Medulla oblongata (tissue), 1 donor: Measurements from ENCODE around the gene MCTP1.

Source experiments
- DNase-seq: peaks from one replicate; pipeline ENCODE4 v3.0.0-alpha.2; 2015; ENCODE audit errors: extremely low spot score

Gene MCTP1

DNA sequence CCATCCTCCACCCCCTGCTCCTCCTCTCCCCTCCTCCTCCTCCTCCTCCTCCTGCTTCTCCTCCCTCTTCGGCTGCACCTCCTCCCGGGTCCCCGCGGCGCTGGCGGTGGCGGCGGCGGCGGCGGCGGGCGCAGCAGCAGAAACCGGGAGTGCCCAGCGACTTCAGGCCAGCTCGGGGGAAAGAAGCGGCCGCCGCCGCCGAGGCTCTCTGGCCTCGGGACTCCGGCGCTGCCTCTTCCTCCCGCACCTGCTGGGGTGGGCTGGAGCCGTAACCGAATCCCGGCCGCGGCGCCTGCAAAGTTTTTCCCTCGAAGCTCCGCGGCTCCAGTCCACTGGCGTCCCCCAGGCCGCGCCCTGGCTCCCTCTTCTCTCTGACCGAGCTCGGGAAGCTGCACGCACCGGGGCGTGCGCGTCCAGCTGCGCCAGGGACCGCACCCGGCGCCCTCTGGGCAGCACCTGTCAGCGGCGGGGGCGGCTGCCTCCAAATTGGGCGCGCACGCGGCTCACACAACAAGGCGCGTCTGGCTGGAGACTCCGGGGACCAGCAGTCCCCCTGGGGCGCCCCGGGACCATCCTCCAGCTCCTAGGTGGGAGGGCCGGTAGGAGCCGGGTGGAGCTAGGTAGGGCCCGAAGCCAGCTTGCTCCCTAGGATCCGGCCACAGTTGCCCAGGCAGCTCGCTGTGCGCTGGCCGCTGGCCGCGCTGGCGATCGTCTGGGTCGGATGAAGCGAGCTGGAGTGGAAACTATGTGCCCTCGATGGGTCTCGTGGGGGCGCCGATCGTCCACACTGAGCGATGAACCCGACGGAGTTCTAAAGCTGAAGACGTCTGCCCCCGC is at the start of gene MCTP1:
Gene MCTP1, minus strand, starts transcription at position 523 of the 837 bp plus-strand sequence.
- no peak for DNase-seq

DNA sequence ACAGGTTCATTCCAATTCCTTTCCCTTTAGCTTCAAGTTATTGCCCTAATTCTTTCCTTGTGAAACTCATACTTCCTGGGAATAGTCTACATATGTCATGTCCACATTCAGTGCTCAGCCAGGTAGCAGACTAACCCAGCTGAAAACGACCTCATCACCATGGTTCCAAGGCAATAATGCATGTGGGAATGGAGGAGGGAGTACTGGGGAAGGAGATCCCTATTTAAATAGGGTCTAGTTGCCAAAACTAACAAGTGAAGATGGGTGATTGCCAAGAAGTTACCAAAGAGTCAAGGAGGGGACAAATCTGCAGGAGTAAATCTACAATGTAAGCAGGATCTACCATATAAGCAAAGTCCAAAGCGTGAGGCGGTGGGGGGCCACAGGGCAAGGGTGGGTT is 47.3 kb upstream of the MCTP1 start:
- no peak for DNase-seq

DNA sequence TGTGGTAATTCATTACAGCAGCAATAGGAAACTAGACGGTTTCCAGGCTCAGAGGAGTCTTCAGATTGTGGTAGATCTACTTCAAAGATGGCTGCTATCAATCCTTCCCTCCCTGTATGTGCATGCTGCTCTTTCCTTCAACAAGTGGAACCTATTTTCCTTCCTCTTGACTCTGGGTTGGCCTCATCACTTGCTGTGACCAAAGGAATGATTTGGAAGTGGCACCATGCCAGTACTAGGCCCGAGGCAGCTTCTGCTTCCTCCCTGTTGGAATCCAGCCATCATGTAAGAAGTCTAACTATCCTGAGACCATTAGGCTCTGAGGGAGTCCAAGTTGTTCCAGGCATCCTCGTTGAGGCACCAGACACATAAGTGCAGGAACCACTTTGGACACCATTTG is 46.5 kb upstream of the MCTP1 start:
- DNase-seq: no peak

DNA sequence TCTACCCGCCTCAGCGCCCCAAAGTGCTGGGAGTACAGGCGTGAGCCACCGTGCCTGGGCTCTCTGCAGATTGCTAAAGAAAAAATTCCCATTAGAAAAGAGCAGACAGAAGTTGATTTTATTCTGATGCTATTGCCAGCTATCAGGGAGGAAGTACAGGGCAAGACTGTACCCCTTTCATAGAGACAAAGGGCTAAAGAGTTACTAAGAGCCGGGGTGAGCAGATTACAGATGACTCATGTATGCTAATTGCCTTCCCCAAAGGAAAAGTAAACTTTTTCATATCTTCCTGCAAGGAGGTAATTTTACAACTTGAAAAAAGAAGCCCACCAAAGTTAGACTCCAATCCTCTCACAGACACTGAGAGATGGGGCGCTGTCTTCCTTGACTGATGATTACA is 42.3 kb upstream of the MCTP1 start:
- no peak for DNase-seq

DNA sequence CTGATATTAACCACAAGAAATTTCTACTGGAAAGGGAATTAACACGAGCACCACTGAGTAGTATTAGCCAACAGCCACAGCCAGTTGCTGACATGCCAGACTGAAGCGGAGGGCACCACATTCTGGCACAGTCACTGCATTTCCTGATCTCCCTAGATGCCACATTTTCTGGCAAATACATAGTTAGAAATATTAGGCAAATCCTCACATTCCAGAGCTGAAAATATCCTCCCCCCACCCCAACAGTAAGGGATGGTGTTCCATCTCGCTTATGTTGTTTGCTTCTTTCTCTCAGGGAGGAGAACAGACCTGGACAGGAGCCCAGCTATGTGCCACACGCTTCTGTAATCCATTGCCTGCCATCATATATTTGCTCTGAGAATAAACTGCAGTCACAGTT is 32.8 kb upstream of the MCTP1 start:
- no peak for DNase-seq

DNA sequence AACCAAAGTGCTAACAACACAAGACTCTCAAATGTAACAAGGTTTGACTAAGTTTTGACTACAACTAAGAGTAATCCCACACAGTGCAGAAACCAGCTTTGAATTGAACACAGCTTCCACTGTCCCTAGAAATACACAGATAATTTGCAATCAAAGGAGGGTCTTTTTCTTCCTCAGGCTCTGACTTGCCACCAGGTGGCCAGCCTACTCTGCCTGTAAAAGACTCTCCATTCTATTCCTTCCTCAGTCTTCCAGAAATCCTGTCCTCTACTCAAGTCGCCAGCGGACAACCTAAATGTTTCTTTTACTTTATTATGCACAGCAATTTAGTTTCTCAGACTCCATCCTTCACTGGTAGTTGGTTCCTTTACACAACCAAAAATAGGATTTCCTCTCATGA is 32.2 kb upstream of the MCTP1 start:
- DNase-seq: no peak

DNA sequence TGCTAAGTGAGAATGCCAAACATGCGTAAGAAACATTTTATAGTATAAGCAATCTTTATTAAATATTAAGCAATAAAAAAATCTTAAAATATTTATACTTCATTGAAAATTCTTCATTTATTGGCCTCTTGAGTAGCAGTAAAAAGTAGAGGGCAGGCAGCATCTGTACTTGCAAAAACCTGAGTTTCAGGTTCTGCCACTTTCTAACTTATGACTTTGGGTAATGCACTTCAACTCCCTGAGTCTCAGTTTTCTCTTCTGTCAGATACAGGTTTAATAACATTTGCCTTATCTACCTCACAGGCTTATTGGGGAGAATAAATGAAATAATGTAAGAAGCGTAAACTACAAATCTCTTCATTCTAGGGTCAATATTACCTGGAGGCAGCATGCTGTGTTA is 19.8 kb upstream of the MCTP1 start:
- no peak for DNase-seq

DNA sequence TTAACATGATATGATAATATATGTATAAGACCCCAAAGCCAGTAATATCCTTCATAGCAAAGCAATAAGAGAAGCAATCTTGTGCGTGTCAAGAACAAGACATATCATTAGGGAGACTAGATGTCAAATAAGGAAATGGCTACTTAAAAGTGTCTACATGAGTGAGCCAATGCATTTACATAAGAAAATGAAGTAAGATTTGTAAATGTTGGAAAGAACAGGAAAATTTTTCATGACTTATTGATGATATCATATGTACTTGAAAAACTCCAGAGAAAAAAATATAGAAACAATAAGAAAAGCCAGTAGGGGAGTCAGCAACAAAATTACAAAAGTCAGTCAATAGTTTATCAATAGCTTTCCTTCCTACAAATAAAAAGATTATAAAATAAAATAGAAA is 13.8 kb upstream of the MCTP1 start:
- no peak for DNase-seq

DNA sequence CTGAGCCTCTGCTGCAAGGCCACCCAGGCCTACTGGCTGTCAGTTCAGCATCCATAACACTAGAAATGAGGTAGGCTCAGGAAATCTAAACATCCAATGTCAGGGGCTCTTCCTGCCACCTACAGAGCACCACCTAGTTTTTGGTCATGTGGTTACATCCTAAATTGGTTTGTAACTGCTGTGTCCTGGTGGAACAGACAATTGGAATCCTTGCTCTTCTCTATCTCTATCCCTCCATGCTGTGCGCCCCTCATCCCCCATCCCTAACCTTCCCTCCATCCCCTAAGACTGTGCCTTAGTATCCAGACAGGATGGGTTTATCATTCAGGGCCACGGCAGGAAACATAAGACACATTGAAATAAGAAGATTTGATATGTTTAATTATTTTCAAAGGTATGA is 11.4 kb upstream of the MCTP1 start:
- no peak for DNase-seq

DNA sequence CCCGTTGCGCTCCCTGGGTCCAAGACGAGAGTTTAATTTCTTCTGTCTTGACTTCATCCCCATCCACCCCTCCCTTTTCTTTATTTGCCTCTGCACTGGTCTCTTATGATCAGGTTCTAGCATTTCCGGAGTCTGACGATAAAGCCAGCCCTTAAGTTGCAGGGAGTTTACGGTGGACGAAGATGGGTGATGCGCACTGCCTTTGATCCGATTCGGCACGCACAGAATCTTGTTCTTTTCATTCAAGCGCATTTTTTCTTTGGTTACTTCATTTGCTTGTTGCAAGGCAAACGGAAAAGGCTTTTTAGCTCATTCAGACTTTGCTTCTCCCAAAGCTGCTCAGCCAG is 488 bp upstream of the MCTP1 start:
- DNase-seq: no peak

DNA sequence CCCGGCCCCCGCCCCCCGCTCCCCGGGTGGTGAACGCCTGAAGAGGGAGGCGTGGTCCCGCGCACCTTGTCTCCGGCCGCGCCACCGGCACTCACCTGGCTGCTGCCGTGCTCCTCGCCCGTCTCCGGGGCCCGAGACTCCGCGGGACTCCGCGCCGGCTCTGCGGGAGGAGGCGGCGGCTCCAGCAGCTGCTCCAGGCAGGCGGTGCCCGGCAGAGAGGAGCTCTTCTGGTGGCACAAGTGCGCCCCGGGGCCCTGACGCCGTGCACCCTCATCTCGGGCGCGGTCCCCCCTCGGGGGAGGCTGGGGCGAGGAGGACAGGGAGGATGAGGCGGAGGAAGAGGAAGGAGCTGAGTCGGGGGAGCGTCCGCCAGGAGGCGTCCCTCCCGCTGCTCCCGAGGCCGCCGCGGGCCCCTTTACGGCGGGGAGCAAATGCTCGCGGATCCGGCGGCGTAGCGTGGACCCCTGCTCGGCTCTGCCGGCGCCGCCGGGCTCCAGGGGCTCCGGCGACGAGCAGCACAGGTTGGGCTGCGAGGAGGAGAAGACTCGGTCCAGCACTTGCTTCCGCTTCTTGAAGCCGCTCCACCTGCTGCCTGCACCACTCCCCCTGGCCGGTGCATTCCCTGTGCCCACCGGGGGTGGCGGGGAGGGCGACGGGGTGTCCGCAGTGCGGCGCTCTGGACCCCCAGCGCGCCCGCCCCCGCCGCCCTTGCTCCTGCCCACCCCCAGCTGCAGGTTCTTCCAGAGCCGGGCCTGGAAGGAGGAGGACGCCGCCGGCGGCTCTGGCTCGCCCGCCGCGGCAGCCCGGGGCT is 928 bp downstream of the MCTP1 start:
- no peak for DNase-seq

DNA sequence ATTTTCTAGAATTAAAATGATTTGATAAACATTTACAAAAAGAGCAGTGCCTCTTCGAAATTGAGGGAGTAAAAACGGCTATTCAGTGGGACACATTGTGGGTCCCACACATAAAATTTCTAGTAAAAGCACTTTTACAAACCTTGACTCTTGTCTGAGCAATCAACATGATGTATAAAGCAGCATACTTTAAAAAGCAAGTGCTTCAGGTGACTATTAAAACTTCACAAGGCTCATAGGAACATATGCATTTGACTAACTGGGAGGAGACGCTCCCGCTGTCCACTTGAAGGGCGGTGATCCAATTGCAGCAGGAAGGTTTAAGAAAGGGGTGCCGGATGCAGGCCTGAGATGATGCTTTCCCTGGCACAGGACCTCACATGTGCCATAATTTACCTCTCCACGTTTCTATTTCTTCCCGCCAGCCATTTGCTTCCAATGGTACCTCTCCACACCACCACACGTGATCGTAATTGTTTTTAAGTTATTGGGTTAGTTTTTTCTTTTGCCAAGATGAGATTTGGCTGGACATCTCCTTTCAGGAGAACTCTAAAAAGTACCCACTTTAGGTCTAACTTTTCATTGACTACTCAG is 1.8 kb downstream of the MCTP1 start:
- no peak for DNase-seq

DNA sequence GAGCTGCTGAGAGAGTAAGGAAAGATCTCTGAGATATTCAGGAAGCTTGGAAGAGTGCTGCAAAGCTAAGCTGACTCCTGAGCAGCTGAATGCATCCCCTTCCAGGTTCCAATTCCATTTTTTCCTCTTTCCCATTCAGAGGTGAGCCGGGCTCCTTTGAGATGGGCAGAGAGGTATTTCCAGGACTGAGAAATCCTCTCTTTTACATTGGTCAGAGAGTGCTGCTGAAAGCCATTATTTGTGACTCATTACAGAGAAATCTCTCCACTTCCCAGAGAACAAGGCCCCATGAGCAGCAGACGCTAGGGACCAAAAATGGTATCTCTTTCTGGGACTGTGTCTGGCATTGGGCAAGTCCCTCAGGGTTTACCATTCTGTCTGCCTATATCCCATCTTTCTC is 3.7 kb downstream of the MCTP1 start:
- DNase-seq: no peak

DNA sequence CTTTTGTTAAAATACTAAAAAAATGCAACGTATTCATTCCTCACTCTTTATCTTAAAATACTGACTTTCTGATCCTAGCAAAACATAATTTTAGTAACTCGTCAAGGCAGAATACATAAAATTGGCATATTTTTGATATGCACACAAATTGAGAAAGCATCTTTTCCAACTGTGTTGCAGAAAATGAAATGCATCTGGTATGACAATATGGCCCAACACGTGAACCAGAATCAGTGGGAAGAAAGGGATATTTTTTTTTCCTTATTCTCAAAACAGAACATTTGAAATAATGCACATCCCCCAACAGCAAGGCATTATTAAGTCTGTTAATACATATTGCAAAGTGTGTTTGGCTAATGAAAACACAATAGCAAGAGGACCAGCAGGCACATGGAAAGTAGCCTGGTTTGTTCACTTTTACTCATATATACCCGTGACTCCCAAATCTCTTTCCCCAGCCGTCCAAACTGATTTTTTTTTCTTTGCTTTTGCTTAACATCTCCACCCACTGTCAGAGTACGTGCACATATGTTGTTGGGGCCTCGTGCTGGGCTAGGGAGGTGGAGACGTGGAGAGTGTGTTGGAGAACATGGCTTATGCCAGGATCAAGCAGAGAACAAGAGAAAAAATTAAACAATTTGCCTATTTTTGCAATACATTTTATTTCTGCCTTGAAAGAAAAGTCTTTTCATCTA is 4.3 kb downstream of the MCTP1 start:
- DNase-seq: no peak

DNA sequence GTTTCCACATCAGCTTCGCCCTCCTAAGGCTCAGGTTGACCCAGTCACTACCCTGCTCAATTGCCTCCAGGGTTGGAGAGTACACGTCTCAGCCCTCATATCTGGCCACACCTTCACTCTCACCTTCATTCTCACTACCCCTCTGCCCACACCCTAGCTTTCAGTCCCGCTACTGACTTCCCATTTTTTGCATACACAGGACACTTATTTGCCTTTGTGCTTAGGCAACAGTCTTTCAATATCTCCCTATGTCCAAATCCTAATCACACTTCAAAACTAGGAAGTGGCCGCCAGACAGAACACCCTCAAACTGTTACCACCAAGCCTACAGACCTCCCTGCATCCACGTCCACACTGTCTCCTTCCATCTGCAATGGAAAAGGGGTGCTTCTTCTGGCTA is 10.9 kb downstream of the MCTP1 start:
- no peak for DNase-seq

DNA sequence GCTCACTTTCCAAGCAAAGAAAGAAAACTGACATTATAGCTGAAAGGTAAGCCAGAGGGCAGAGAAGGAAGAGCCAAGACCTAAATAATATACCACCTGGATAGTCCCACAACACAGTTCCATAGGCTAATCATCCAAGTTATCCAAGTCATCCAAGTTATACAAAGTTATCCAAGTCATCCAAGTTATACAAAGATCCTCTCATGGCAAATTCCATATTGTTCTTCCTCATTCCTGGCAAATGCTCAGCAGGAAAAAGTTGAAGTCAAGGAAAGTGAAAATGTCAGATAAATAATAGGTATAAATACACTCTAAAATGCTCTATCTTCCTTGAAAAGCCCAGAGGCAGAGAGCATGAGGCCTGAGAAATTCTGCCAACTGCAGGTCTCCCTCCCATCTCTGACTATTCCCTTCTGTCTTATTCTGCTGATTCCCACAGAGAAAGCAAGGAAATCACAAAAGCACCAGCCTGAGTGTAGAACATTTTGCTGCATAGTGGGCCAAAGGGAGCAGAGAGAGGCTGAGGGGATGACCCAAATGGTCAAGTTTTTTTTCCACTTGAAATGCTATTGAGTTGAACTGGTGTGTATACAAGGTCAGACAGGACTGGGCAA is 12.5 kb downstream of the MCTP1 start:
- DNase-seq: no peak

DNA sequence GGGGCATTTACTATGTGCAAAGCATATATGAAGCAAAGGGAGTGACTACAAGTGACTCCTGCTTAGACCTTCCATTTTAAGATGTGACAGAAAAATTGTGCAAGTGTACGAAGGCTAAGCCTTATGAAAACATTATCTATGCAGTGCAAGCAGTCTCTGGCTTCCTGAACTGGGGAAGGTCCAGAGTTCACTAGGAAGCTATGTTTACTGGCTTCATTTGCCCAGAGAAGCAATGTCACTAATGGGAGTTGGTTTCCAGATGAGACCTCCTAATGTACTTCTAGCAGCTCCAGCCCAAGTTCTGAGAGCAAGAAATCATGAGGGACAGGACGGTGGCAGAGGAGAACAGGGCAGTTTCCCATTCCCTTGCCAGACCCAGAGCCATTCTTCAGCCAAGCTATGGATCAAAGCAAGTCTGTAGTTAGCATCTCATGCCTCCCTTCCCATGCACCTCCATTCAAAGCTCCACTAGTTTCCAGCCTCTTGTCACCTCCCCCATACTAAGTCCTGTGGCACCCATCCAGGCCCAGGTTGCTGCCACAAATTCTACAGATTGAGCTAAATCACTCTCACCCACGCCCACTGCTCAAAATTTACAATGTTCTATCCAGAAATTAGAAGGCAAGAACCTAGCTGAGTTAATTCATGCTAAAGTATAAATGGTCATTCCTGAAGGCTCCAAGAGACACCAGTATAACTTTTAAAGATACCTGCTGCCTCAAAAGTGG is 21.8 kb downstream of the MCTP1 start:
- no peak for DNase-seq

DNA sequence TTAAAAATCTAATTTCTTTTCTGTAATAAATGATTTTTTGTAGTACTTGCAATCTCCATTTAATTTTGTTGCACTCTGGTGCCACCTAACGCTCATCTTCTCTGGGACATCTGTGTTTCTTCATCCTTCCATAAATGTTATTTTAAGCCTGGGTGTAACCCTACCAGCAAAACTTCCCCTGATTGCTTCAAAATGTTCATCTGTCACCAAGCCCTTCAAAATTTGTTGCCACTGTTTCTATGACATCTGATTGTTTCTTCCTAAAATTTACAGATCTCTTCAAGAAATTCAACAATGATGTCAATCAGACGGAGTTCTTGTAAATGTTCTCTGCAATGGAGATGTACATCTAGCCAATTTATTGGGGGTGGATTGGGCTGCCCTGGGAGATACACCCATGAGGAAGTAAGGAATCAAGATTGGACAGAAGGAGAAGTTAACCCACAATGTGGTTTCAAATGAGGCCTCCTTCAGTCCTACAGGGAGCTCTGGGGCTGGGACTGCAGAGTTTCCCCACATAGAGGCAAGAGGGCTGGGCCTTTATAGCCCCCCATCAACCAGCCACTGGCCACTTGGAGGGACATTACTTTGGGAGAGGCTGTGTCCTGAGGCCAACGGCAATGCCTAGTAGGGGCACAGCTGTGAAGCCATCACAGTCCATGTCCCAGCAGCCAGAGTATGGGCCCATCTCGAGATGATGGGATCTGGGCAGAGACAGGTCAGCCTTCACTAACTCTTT is 23.3 kb downstream of the MCTP1 start:
- peak; percentile 37 for DNase-seq

DNA sequence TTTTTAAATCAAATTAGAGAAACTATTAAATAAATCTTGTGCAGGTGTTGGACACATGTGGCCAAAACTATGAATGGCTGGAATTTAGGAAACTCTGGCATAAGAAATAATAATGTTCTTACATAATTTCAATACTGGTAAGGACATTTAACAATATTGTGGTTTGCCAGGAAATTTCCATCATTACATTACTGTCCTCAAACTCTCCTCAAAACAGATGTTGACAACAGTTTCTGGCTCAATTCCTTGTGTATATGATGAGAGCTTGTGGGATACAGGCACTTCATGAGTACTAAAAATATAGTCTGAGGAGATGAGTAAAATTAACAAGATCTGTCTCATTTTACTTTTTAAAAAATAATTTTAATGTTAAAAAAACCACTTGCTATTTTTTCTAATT is 27.9 kb downstream of the MCTP1 start:
- DNase-seq: no peak

DNA sequence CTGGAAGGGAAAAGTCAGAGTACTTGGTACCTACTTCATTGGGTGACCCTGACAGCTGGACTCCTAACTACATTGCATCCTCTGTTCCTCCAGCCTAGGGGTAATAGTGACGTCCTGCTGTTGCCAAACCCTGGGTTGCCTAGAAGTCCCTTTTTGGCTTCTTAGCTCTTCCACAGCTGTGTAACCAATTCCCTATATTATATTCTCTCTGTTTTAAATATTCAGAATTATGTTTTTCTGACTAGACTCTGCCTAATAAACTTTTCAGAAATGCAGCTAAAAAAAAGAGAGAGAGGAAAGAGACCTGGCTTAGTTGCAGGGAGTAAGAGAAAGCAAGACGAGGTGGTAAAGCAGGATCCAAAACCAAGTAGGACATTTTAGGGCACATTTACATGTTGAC is 28.4 kb downstream of the MCTP1 start:
- DNase-seq: no peak

DNA sequence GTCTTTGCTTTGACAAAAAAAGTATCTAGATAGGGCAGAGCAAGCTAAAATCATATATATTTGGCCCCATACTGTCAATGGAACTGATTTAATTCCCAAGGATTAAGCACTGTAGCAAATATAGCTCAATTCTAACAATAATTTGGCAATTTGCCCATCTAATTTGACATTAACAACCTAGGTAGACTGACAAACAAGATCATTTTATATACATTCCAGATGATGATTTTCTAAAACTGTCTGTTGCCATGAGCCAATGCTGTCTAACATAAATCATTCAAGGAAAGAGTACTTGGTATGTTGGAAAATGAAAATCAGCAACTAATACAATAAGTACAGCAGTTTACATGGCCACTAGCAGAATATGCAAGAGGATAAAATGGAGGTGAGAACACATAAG is 32.1 kb downstream of the MCTP1 start:
- DNase-seq: no peak
